T-helper 9 cell (primary cell): ENCODE measurements around the gene CBY3.
"Not testable (repeated sequence)": the region's sequence is repeated elsewhere in the genome, so short reads cannot be mapped to it uniquely, and the experiment has no call there.

Experiments
- DNase-seq: peaks from one replicate; pipeline ENCODE4 v3.0.0-alpha.2; 2020

CBY3 gene

GRCh38 chr5:179668391-179668790 lies 12.4 kb downstream of the CBY3 start:
- peak; percentile 32 for DNase-seq

- not testable (repeated sequence) for DNase-seq
Observed at GRCh38 chr5:179661647-179662046, 19.2 kb downstream of the CBY3 start.

- not testable (repeated sequence) for DNase-seq
Observed at GRCh38 chr5:179658179-179658856, 22.5 kb downstream of the CBY3 start.

- not testable (repeated sequence) for DNase-seq
Observed at GRCh38 chr5:179657302-179658178, 23.3 kb downstream of the CBY3 start.

- not testable (repeated sequence) for DNase-seq
Observed at GRCh38 chr5:179653135-179653534, 27.7 kb downstream of the CBY3 start.

GRCh38 chr5:179650245-179650644 lies 30.6 kb downstream of the CBY3 start:
- DNase-seq, result not testable (repeated sequence)

GRCh38 chr5:179649166-179649703 lies 31.6 kb downstream of the CBY3 start:
- DNase-seq, result not testable (repeated sequence)

- DNase-seq, result no peak
Observed at GRCh38 chr5:179648410-179648809, 32.4 kb downstream of the CBY3 start.

- not testable (repeated sequence) for DNase-seq
Observed at GRCh38 chr5:179644766-179645165, 36.1 kb downstream of the CBY3 start.

GRCh38 chr5:179643141-179643920 lies 37.5 kb downstream of the CBY3 start:
- not testable (repeated sequence) for DNase-seq

GRCh38 chr5:179642626-179643025 lies 38.2 kb downstream of the CBY3 start:
- DNase-seq, result not testable (repeated sequence)

GRCh38 chr5:179641745-179642144 lies 39.1 kb downstream of the CBY3 start:
- not testable (repeated sequence) for DNase-seq

- DNase-seq, result not testable (repeated sequence)
Observed at GRCh38 chr5:179639296-179639695, 41.5 kb downstream of the CBY3 start.

GRCh38 chr5:179634370-179635172 lies 46.3 kb downstream of the CBY3 start:
- not testable (repeated sequence) for DNase-seq

GRCh38 chr5:179633501-179634369 lies 47.1 kb downstream of the CBY3 start:
- not testable (repeated sequence) for DNase-seq
